ENCODE measurements around the gene LCORL. TPM values are rescaled to one million over a fixed set of nuclear protein-coding genes. Genes with fewer than 3 reads are reported as not detected.

Gene LCORL
- total and polyA plus RNA-seq, 2 of the 4 experiments (the other 2 are of a cell fraction) = 2.1 to 5.0 TPM

DNA sequence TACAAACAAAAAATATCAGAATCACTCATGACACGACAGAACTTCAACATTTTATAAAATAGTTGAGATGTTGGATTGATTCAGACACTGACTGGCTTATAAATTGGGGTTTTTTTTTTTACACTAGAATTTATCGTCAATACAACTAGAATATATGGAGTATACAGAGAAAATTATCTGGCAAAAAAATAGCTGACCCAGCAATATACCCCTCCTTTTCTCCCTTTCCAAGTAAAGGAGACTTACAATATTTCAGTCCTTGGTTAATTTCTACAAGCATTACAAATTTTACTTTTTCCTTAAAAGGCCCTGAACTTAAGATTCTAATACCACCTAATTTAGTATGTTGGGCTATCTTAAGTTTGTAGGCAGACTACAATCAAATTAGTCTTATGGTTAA lies 76.3 kb downstream of the LCORL start:
- DNase-seq (no peak), ATAC-seq (ENCODE audit: low read depth) (no peak)
- no peak for TF ChIP-seq RAD21 (IDR thresholded peaks at IDR 0.05; ENCODE audit: low read length)
- peak; percentile 92 for TF ChIP-seq MAFK (IDR thresholded peaks at IDR 0.05; ENCODE audit: low read depth, low read length)
- Histone ChIP-seq H4K5ac (ENCODE audit: low read depth, low read length) (no peak overlapping the region), H3K79me1 (ENCODE audit: low read depth in 1 of 2, low read length in 2 of 2) (peaks cover 4 to 8% of the 10 kb centered on the region in 2 experiments; a peak in 3 of 4 replicates), H3K14ac (replicated peaks; ENCODE audit: low read depth, low read length) (no peak overlapping the region), H3K36me3 (ENCODE audit: control insufficient read depth, insufficient read depth, low read length) (peaks cover 2% of the 10 kb centered on the region; the same call in 1 of the 2 replicates), H3K9ac (ENCODE audit: low read depth, low read length) (no peak overlapping the region), H4K91ac (ENCODE audit: insufficient read depth, low read depth, low read length) (no peak overlapping the region), H2BK15ac (ENCODE audit: low read depth, low read length) (no peak overlapping the region), H3K4me1 (ENCODE audit: control insufficient read depth, insufficient read depth, low read length) (no peaks in the 10 kb centered on the region), H3K18ac (ENCODE audit: low read depth, low read length) (no peak overlapping the region), H2BK5ac (ENCODE audit: low read depth, low read length, poor library complexity, severe bottlenecking) (no peak overlapping the region), H2AK5ac (ENCODE audit: low read depth, low read length) (no peak overlapping the region), H3K4me2 (ENCODE audit: low read depth, low read length) (no peak overlapping the region), H2AK9ac (replicated peaks; ENCODE audit: low read depth, low read length, poor library complexity) (no peak overlapping the region), H2AFZ (replicated peaks; ENCODE audit: low read length, poor library complexity) (no peak overlapping the region), H4K8ac (ENCODE audit: low read depth in 2 of 2, low read length in 2 of 2) (no peak overlapping the region), H3K9me3 (ENCODE audit: control insufficient read depth, insufficient read depth, low read length) (no peaks in the 10 kb centered on the region), H3K23ac (ENCODE audit: low read depth, low read length) (no peak overlapping the region), H3K4ac (ENCODE audit: low read depth, low read length) (no peak overlapping the region), H3K27me3 (ENCODE audit: control insufficient read depth, insufficient read depth, low read length) (no peaks in the 10 kb centered on the region), H3K56ac (ENCODE audit: extremely low read depth, insufficient read depth, low read length) (no peak overlapping the region), H2BK120ac (ENCODE audit: low read depth, low read length) (no peak overlapping the region), H3K4me3 (ENCODE audit: insufficient read depth, low read depth, low read length) (no peak overlapping the region), H3K27ac (ENCODE audit: insufficient read depth, low read length) (no peak overlapping the region), H3K9me1 (ENCODE audit: insufficient read depth, low read length) (no peaks in the 10 kb centered on the region), H2BK20ac (ENCODE audit: low read depth, low read length) (no peak overlapping the region), H4K20me1 (ENCODE audit: insufficient read depth, low read length) (no peaks in the 10 kb centered on the region)
- intact Hi-C loops (cut with micrococcal nuclease) (no loop called here), dilution Hi-C loops (cut with HindIII; ENCODE audit: low sequenced_read_pairs, unreplicated experiment) (no loop called here), in situ Hi-C loops (cut with MboI; ENCODE audit: low sequenced_read_pairs) (no loop called here)
- no CpG with 5 or more reads among the region's 2 CpGs for WGBS, 2 experiments (ENCODE audit: extremely low coverage in 2 of 2, insufficient read length in 1 of 2)
- ChIA-PET POLR2A (ENCODE audit: unreplicated experiment) (no interaction called here), CTCF (no interaction called here)
- BruUV-seq (replicated peaks) = no TSS peak
